ENCODE data around the gene ZNF442. TPM values are rescaled to one million over a fixed set of nuclear protein-coding genes. Genes with fewer than 3 reads are reported as not detected.

Gene ZNF442
- total RNA-seq: 1.0 and 1.8 TPM in 2 replicates

DNA sequence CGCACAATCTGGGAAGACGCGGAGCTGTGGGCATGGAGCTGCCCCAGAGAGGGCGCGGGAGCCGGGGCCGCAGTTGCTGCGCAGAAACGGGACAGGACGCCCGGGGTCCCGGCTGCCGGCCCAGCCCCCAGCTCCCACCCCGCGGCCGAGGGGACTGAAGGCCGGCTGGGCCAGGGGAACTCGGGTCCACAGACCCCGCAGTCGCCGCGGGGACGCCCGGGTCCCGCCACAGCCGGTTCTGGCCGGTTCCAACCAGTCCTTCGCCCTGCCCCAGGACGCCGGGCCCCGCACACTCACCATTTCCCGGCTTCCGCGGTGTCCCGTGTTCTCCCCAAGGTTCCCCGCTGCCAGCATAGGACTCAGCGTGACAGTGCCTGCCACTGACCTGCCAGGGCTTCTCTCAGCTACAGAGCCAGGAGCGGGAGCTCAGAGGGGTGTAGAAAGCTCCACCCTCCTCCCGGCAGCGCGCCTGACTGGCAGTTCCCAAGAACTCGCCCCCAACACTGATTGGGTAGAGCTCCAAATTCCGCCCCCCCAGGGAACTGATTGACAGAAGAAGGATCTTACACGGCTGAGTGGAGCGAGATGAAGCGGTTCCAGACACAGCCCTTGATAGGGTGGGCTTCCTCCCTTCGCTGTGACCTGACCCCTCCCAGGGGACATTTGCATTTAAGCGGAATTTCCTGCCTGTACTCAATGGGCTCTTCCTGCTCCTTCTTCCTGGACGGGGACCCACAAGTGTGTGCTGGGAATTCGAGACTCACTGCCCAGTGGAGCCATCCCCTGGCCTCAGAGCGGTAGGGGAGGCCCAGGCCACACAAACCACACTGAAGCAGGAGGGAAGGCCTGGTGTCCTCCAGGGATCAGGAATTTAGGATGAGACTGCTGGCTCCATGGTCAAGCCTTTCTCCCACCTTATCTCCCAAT is at the start of gene ZNF442:
Gene ZNF442 (minus strand): TSS at position 448 of the 927 bp plus-strand sequence. CDS start 2,052 bp downstream, outside the sequence.

DNA sequence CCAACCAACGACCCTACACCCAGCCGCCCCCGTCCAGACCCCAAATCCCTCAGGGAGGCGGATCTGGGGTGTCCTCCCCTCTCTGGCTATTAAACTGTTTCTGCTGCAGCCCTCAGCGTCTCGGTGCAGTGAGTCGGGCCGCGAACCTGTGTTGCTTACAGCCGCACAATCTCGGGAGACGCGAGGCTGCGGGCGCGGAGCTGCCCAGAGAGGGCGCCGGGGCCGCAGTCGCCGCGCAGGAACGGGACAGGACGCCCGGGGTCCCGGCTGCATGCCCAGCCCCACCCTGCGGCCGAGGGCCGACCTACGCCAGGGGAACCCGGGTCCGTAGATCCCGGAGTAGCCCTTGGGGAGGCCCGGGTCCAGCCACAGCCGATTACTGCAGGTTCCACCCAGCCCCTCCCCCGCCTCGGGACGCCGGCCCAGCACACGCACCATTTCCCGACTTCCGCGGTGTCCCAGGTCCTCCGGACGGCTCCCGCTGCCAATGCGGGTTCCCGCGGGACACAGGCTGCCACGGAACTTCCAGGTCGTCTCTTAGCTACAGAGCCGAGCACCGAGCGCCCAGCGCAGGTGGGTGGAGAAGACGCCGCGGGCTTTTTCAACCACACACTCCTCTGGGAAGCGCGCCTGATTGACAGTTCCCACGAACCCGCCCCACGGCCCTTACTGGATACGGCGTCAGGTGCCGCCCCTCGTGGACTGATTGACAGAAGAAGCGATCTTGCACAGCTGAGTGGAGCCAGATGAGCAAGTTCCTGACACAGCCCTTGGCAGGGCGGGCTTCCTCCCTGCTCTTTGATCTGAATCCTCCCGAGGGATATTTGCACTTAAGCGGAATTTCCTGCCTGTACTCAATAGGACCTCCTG is 35.4 kb upstream of the ZNF442 start, which contains the start of gene ZNF799:
Gene ZNF799 (minus strand): TSS at position 639 of the 870 bp plus-strand sequence. CDS start 201 bp downstream, at position 438.

DNA sequence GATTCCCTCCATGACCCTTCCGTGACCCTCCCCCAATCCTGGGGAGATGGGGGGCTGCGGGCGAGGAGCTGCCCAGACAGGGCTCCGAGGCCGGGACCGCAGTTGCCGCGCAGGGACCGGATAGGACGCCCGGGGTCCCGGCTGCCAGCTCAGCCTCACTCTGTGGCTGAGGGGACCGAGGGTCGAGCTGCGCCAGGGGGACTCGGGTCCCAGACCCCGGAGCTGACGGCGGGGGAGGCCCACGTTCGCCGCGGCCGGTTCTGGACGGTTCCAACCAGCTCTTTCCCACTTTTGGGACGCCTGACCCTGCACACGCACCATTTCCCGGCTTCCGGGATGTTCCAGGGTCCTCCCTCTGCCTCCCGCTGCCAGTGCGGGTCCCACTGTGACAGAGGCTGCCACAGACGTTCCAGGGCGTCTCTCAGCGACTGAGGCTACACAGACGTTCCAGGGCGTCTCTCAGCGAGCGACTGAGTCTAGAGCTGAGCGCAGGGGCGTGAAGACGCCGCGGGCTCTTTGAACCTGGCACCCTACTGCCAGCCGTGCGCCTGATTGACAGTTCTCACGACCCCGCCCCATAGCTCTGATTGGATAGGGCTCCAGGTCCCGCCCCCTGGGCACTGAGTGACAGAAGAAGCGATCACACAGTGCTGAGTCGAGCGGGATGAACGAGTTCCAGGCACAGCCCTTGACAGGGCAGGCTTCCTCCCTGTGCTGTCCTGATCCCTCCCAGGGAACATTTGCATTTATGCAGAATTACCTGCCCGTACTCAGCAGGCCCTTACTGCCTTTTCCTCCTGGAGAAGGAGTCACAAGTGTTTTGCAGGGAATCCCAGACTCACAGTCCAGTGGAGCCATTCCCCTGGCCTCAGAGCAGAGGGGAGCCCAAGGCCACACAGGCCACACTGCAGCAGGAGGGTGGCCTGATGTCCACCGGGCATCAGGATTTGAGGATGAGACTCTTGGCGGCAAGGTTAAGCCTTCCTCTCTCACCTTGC is 32.0 kb downstream of the ZNF442 start, which contains the start of gene ZNF563:
Gene ZNF563 (minus strand): TSS at position 472 of the 998 bp plus-strand sequence. CDS start 151 bp downstream, at position 321.

Other genes with a start within 250 kb of the ZNF442 start
- 2.5 and 3.4 TPM in 2 replicates for gene ZNF20, start 225.3 kb downstream of the ZNF442 start, total RNA-seq
- gene ZNF625, start 208.9 kb downstream of the ZNF442 start, total RNA-seq: 3.7 TPM in 2 replicates
- 1.5 and 2.2 TPM in 2 replicates for gene ZNF136, start 202.6 kb downstream of the ZNF442 start, total RNA-seq
- 2.4 and 3.1 TPM in 2 replicates for gene ZNF44, start 70.8 kb downstream of the ZNF442 start, total RNA-seq
- gene ZNF563, start 32.0 kb downstream of the ZNF442 start, total RNA-seq: 1.5 and 2.4 TPM in 2 replicates
- 1.0 and 1.3 TPM in 2 replicates for gene ZNF799, start 35.6 kb upstream of the ZNF442 start, total RNA-seq
- gene ZNF443, start 75.3 kb upstream of the ZNF442 start, total RNA-seq: 0.89 and 1.0 TPM in 2 replicates
- 1.2 and 1.8 TPM in 2 replicates for gene ZNF709, start 119.1 kb upstream of the ZNF442 start, total RNA-seq
- gene ZNF564, start 185.8 kb upstream of the ZNF442 start, total RNA-seq: 3.7 and 4.0 TPM in 2 replicates
- 5.6 and 5.7 TPM in 2 replicates for gene ZNF490, start 245.1 kb upstream of the ZNF442 start, total RNA-seq
- gene ZNF791, start 245.2 kb upstream of the ZNF442 start, total RNA-seq: 5.5 and 5.8 TPM in 2 replicates